A549 (cell line): Measurements from ENCODE around the gene PCDH18.

Source experiments
- BHLHE40 ChIP-seq: IDR thresholded peaks from 2 replicates; pipeline ENCODE4 v1.6.1; 2012; ENCODE audit warnings: low read depth, low read length, inconsistent platforms
- CHD4 ChIP-seq: fragments of 200-600 bp; sonication (generic); IDR thresholded peaks from 2 replicates; pipeline ENCODE4 v1.6.1; 2016; ENCODE audit warnings: antibody characterized with exemption, mild to moderate bottlenecking, borderline replicate concordance
- CTCF ChIP-seq: fragments of >200 bp; sonication (Bioruptor Twin); formaldehyde crosslinking; IDR thresholded peaks from 3 replicates; pipeline ENCODE4 v1.5.1; 2016
- EP300 ChIP-seq, 2 experiments: fragments of >200 bp; sonication (Bioruptor Twin); formaldehyde crosslinking; IDR thresholded peaks; 2 replicates in 1 of 2; 3 replicates in 1 of 2; pipeline ENCODE4 v1.6.1; 2016 to 2017
- FOSB ChIP-seq: fragments of 250-450 bp; sonication (Bioruptor Pico); IDR thresholded peaks from 2 replicates; pipeline ENCODE4 v1.5.0; 2020; ENCODE audit warnings: mild to moderate bottlenecking, moderate library complexity
- HMGXB4 ChIP-seq: fragments of 250-450 bp; sonication (Bioruptor Pico); IDR thresholded peaks from 2 replicates; pipeline ENCODE4 v1.5.0; 2021; ENCODE audit warnings: mild to moderate bottlenecking, moderate library complexity, borderline replicate concordance
- HOXB13 ChIP-seq: fragments of 250-450 bp; sonication (Bioruptor Pico); IDR thresholded peaks from 2 replicates; pipeline ENCODE4 v1.5.0; 2020; ENCODE audit warnings: low read depth, mild to moderate bottlenecking, moderate library complexity
- PHF8 ChIP-seq: fragments of 200-600 bp; sonication (generic); IDR thresholded peaks from 2 replicates; pipeline ENCODE4 v1.6.1; 2016; ENCODE audit warnings: low read depth, mild to moderate bottlenecking, antibody characterized with exemption, moderate library complexity, borderline replicate concordance
- RCOR1 ChIP-seq: fragments of 150-350 bp; IDR thresholded peaks from 2 replicates; pipeline ENCODE4 v1.6.1; 2014; ENCODE audit warnings: antibody characterized with exemption, low read length, low read depth
- RFX5 ChIP-seq: fragments of 450-650 bp; IDR thresholded peaks from 2 replicates; pipeline ENCODE4 v1.7.1; 2014; ENCODE audit warnings: antibody characterized with exemption, mild to moderate bottlenecking, moderate library complexity
- SREBF2 ChIP-seq: fragments of 450-650 bp; IDR thresholded peaks from 2 replicates; pipeline ENCODE4 v1.6.1; 2014; ENCODE audit warnings: mild to moderate bottlenecking, moderate library complexity

- TF ChIP-seq RCOR1, result no peak
- TF ChIP-seq CTCF, result no peak
- no peak for TF ChIP-seq HOXB13 (CRISPR knock-in tag)
- TF ChIP-seq HMGXB4, result no peak
- TF ChIP-seq SREBF2, result no peak
- no peak for TF ChIP-seq FOSB (CRISPR knock-in tag)
- no peak for TF ChIP-seq EP300 (IDR thresholded peaks at IDR 0.05)
- no peak for TF ChIP-seq PHF8
- no peak for TF ChIP-seq BHLHE40
- TF ChIP-seq RFX5, result no peak
- TF ChIP-seq CHD4, result no peak
These were observed 60.4 kb downstream of the PCDH18 start for GRCh38 chr4:137471895-137472294.
